Stimulated activated CD4-positive, alpha-beta T cell treated with anti-CD3 and anti-CD28 coated beads, Interleukin-12 subunit alpha, Interleukin-12 subunit beta, amount 100 ng/mL, for 48 hours (primary cell): Measurements from ENCODE around the gene SYTL4.

ENCODE experiments used
- DNase-seq, 3 donors: peaks; one replicate each; pipeline ENCODE4 v3.0.0-alpha.2; 2020; ENCODE audit warnings: low read depth in 2 of 3, low spot score in 1 of 3

The SYTL4 gene

GRCh38 chrX:100695991-100696390 is 35.9 kb downstream of the SYTL4 start:
- no peak for DNase-seq

GRCh38 chrX:100695302-100695701 is 36.6 kb downstream of the SYTL4 start:
- DNase-seq: no peak

- DNase-seq: no peak
These were observed 44.4 kb downstream of the SYTL4 start for GRCh38 chrX:100687546-100687945.

GRCh38 chrX:100687128-100687527 is 44.8 kb downstream of the SYTL4 start:
- DNase-seq: no peak

- no peak for DNase-seq
These were observed 46.0 kb downstream of the SYTL4 start for GRCh38 chrX:100685997-100686305.

GRCh38 chrX:100685284-100685996 is 46.5 kb downstream of the SYTL4 start:
- DNase-seq: peak; percentile 28 to 85 (median 41)

GRCh38 chrX:100682939-100683338 is 49.0 kb downstream of the SYTL4 start:
- no peak for DNase-seq

DNA sequence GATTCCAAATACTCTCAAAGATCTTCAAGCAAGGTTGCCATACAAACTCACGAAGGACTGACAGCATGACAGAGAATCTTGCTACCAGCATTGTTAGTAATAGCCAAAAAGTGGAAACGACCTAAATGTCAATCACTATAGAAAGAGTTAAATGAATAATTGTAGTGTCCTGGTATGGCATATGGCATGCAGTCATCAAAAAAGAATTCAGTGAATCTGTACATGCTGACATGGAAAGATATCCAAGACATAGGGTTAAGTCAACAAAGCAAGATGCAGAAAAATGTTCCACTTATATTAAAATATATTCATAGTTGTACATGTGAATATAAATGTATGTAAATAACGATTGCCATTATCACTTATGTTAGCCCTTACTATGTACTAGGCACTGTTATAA is 50.3 kb downstream of the SYTL4 start:
- no peak for DNase-seq

GRCh38 chrX:100680756-100681155 is 51.2 kb downstream of the SYTL4 start:
- DNase-seq: no peak

DNA sequence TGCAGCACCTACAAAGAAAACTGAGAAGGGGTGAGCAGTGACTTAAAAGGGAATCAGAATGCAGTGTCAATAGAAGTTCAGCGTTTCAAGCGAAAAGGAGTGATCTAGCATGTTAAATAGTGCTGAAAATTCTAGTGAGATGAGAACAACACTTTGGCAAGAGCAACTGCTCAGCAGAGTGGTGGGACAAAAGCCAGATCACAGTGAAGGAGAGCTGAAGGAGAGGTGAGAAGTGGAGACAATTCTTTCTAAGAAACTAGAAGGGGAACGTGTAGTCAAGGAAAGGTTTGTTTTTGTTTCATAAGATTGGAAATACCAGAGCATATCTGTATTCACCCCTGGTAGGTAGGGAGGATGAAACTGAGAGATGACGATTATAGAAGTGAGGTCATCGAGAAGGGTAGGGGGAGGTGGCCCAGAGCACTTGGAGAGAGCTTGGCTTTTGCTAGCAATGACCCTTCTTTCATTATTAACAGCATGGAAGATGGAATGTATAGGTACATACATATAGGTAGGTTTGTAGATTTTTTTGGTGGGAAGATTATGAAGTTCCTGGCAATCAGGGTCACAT is 54.2 kb downstream of the SYTL4 start:
- no peak for DNase-seq

DNA sequence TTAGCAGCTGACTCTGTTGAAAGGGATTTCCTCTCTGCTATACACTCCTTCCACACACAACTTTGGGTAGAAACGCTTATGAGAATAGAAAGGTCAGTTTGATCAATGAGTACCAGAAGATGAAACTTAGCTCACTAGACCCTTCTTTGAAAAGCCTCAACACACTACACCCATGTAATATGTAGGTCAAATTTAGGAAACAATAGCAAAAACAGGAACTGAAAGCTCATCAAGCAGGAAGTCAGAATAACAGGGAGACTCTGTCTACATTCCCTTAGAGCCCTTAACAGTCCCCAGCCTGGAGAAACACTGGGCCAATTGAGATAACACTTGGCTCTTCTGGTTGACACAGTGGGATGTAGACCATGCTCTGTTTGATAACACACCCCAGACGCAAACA is 57.2 kb downstream of the SYTL4 start:
- DNase-seq: no peak

DNA sequence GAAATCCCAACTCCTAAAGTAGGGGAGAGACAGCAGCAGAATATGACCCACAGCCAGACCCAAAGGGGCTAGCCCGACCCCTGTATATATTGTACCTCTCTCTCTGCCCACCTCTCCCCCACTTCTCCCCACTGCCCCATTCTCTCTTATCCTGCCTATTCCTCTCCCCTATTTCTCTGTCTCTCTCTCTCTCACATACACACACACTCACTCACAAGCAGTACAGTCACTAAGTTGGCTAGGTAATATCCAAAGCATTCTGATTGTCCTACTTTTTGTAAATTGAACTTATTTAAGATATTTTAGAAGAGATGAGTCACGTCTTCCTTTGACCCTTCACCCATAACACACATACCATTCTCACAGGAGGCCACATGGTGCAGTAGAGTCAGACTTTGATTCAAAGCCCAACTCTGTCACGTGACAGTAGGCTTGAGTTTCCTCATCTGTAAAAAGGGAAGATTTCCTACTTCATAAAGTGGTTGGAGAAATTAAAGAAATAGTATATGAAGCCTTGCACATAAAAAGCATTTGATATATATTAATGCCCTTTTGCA is 58.4 kb downstream of the SYTL4 start:
- no peak for DNase-seq

- DNase-seq: no peak
These were observed 59.0 kb downstream of the SYTL4 start for GRCh38 chrX:100672966-100673365.

DNA sequence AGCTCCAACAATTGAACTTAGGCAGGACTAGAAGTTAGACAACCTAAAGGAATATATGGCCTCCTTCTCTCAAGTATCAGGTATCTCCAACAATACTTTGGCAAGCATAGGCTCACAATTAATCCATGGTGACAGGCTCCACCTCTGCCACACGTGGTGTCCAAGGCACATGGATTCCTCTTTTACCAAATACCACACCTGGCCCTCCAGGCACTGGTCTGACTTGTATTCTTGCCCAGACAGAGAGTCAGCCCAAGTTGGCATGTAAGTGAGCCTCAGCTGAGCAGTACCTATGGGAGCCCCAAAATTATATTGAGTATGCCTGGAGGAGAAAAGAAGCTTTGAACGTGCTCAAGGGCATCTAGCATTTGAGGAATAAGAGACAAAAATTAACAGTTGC is 68.3 kb downstream of the SYTL4 start:
- no peak for DNase-seq

DNA sequence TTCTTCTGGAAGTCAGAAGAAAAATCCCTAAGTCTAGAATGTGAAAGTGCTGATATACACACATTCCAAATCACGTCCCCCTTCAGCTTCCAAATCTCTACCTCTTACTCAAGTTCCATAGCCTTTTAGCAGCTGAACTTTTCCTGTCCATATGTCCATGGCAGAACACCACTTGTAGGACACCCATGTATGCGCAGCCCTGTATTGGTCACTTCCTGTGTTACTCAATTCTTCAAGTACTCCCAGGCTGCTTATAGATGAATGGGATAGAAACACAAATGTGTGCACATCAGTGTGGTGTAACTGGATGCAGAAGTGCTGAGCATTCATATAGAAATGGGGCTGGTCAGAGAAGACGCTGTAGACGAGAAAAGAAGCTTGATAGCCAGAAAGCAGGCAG is 69.1 kb downstream of the SYTL4 start:
- DNase-seq: no peak

DNA sequence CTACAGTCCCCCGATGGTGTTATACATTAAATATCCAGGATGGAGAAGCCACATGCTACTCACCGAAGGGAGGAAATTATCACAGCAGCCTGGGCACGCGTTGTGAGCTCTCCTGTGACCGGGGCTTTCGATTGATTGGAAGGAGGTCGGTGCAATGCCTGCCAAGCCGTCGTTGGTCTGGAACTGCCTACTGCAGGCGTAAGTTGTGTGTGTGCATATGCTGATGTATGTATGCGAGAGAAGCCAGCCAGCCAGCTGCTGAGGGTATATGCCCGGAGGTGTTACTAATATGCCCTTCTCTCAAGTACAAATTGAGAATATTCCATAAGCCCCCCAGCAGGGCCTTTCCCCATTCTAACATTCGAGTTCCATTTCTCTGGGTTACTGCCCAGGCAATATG is 69.8 kb downstream of the SYTL4 start:
- DNase-seq: no peak

DNA sequence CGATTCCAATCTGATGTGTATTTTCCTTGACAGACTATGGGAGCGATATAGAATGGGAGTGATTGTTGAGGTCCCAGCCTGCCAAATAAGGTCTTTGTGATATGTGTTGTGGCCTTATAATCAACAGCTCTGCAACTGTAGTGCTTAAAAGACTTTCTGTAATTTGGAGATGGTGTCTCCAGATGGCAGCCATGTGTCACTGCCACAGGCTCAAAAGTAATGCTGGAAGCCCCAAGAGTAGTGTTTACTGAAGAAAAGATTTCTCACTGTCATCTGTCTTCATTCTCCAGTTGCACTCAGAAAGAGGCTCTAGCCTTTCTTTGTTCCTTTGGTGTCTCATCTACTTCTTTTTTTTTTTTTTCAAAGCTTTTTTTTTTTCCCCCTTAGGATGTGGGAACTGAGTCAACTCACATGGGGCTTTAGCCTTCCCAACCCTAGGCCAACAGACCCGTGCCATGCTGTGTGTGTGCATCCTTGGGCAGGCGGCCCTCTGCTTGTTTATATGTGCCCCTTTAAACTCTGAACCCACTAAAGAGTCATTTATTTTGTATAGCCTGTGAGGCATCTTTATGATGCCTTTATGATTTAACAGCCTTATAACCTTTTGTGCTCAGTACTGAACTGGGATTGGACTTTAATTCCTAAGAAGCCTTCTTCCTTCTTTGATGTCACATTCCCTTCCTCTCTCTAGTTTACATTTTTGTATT is 72.3 kb downstream of the SYTL4 start:
- no peak for DNase-seq

DNA sequence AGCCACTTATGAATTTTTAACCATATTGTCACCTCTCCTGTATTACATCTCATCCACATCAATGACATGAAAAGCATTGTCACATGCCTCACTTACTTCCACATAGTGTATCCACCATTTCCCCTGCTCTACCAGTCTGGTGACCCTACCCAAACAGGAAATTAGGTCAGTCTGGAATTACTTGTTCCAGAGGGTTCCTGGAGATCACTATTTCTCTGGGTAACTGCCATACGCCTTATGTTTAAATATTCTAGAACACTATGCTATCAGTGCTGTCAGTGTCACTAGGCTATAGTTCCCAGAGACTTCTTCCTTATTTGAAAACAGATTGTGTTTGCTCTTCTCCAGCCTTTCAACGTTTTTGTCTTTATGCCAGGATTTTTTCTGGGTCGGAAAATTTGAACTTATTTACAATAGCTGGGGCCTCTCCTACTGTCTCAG is 73.0 kb downstream of the SYTL4 start:
- no peak for DNase-seq

DNA sequence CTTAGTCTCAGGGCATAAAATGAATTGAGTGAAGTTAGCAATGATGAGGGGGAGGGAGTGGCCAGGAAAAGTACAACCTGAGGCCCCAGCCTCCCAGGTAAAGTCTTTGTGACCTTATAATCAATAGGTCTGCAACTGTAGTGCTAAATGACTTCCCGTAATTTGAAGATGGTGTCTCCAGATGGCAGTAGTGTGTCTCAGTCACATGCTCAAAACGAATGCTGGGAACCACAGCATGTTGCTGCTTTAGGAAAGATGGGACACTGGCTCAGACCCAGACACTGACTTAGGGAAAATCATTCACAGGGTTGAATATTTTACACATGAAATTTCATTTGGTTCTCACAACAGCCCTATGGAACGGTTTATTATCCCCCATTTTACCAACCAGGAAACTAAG is 77.7 kb downstream of the SYTL4 start:
- DNase-seq: no peak

DNA sequence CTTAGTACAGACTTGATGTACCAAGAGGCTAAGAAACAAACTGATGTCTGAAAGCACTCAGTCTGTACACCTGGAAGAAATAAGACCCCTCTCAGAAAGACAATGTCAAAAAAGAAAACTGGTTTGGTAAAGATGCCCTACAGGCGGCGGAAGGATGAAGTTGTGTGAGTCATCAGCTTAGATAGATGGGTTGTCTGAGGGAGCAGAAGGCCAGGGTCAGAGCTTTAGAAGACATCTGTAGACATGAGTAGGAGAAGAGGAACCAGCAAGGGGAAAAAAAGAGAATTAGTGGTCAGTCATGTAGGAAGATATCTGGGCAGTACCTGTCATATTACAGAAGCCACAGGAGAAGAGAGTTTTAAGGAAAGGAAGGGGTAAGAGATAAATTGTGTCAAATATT is 79.7 kb downstream of the SYTL4 start:
- DNase-seq: no peak

GRCh38 chrX:100650841-100651240 is 81.1 kb downstream of the SYTL4 start:
- no peak for DNase-seq
